ENCODE results near the gene DCST1.

DCST1 gene

DNA sequence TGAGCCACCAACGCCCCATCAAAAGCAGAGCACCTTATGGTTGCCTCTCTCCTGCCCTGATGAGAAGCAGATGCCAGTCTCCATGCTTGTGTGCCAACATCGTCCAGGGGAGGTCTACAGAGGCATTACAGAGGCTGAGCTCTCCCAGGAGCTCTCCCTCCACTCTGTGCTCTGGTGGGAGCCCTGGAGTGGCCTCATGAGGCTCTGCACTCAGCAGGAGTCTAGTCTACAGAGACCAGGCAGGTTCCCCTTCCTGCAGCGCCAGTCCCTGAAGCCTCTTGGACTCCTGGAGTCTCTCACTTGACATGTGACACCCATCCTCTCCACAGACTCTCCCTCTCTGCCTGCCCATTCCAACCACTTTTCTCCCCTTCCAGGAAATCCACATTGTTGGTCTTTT lies 3.4 kb downstream of the DCST1 start:
- no peak for DNase-seq

DNA sequence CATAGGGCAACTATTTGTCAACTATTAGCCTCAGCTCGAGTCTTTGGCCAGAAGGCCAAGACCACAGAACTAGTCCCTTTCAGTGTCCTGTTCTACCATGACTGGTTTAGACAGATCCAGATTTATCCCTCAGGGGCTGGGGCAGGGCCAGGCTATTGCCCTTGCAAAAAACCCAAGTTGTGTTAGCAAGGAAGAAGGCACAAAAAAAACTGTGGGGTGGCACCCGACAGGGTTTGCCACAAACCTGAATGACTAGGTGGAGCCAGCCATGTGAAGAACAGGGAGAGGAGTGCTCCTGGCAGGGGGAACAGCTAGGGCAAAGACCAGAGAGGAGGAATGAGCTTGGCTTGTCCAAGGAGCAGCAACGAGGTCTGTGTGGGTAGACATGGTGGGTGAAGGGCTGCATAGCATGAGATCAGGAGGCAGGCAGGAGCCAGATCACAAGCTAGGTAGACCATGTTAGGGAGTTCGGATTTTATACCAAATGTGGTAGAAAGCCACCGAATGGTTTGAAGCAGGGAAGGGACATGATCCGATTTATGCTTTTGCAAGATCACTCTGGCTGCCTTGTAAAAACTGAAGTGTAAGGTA lies 4.3 kb downstream of the DCST1 start:
- no peak for DNase-seq

DNA sequence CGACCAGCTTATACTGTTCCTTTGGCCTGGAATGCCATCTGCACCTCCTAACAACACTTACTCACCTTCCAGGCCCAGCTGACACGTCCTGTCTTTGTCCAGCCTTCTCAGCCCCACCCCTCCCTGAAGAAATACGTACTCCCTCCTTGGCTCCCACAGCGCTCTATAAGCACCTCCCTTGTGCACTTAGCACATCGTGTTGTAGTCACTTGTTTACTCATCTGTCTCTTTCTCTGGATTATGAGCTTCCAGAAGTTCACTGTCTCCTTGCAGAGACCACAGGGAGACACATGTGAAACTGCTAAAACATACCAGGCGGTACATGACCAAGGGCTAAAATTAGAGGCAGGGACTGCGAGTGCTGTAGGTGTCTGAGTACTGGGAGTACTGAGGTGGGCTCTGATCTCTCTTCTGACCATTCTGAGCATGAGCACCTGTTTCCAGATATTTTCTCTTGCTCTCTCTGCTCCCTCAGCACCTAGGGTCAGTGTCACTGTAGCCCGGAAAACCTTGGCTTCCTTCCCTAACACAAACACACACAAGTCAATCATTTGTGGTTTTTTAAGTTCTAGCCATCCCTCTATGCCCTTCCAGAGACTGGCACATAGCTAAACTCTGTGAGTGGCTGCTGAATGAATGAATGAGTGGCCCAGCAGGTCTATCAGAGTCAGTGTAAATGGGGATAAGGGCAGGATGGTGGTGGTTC lies 5.1 kb downstream of the DCST1 start:
- DNase-seq: no peak

DNA sequence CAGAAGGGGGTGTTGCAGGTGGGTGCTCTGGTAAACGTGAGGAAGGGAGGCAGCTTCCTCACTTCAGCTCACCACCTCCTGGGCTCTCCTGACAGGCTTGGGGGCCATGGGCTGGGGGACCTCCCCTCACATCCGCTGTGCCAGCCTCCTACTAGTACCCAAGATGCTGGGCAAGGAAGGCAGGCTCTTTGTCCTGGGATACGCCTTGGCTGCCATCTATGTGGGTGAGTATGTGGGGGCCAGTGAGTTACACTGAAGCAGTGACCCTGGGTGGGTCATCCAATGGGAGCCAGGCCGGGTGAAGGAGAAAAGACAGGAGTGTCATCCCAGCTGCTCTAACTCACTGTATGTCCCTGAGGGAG lies 5.7 kb downstream of the DCST1 start:
- no peak for DNase-seq

DNA sequence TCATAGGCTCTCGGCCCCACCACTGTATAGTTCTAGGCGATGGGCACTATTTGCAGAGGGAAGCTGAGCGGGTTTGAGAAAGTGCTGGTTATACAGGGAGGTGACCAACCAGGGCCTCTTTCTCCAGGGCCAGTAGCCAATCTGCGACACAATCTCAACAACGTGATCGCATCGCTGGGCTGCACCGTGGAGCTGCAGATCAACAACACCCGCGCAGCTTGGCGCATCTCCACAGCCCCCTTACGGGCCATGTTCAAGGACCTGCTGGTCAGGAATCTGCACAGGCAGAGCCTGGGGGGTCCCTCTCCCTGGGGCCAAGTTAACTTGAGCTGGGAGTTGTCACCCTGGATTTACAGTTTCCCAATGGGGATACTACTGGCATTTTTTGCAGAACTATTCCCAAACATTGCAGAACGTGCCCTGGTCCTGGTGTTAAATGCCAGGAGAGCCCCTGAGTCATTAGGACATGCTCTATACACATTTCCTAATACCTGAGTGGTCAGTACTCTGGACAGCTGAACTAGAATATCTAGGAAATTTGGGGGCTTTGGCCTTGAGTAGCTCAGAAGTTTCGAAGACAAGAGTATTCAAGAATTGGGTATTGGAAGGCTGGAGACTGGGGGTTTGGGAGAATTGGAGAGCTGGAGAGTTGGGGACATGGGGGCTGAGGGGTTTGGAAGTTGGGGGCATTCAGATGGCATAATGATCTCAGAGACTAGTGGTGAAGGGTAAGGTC lies 6.9 kb downstream of the DCST1 start:
- no peak for DNase-seq

DNA sequence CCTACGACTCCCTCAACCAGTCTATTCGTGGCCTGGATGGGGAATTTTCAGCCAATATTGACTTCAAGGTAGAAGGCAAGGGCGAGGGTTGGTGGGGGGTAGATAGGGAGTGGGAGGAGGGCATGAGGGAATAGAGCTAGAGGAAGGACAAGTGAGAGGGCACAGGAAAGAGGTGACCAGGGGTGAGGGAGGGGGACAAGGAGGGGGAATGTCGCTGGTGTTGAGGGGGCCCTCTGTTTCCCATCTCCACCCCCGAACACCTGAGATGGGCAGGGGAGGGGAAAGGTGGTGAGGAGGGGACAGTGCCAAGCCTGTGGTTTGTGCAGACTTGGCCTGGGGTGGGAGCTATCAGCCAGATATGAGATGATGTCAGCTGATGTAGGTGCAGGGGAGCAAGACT lies 9.2 kb downstream of the DCST1 start:
- no peak for DNase-seq

DNA sequence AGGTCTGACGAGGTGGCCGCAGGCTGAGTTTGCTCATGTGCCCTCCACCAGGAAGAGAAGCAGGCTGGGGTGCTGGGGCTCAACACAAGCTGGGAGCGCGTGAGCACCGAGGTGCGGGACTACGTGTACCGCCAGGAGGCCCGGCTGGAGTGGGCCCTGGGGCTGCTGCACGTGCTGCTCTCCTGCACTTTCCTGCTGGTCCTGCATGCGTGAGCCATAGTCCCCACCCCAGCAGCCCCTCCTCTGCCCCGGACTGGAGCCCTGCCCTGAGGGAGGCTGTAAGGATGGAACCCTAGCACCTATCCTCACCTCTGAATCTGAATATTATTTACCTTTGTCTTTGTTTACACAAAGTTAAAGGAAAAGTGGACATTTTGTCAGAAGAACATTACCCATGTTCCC lies 9.7 kb downstream of the DCST1 start:
- no peak for DNase-seq

DNA sequence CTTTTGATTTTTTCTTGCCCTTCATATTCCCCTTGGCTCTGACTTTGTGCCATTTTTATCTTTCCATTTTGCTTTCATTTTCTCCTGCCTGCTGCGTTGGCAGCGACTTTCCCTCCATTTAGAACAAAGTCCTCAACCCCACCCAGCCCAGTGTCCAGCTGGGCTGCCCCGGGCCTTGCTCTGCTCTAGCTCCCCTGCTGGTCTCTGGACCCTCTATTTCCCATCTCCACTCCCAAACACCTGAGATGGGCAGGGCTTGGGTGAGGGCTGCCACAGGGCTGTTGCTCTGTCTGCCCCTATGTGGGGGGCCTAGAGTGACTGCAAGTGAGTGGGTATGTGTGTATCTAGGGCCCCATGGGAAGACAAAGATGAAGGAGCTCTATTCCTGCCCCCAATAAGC lies 10.2 kb downstream of the DCST1 start:
- no peak for DNase-seq

DNA sequence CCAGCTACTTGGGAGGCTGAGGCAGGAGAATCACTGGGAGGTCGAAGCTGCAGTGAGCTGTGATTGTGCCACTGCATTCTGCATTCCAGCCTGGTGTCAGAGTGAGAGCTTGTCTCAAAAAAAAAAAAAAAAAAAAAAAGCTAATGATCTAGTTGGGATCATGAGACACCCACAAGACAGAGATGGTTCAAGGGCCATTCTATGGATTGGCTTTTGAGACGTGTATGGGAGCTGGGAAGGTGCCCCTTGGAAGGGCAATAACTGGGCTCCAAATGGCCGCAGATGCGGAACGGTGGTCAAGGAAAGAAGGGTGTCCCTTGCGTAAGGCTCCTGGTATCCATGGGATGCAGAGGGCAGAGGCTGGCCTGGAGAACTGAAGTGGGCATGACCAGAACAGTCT lies 10.7 kb downstream of the DCST1 start:
- DNase-seq: no peak

DNA sequence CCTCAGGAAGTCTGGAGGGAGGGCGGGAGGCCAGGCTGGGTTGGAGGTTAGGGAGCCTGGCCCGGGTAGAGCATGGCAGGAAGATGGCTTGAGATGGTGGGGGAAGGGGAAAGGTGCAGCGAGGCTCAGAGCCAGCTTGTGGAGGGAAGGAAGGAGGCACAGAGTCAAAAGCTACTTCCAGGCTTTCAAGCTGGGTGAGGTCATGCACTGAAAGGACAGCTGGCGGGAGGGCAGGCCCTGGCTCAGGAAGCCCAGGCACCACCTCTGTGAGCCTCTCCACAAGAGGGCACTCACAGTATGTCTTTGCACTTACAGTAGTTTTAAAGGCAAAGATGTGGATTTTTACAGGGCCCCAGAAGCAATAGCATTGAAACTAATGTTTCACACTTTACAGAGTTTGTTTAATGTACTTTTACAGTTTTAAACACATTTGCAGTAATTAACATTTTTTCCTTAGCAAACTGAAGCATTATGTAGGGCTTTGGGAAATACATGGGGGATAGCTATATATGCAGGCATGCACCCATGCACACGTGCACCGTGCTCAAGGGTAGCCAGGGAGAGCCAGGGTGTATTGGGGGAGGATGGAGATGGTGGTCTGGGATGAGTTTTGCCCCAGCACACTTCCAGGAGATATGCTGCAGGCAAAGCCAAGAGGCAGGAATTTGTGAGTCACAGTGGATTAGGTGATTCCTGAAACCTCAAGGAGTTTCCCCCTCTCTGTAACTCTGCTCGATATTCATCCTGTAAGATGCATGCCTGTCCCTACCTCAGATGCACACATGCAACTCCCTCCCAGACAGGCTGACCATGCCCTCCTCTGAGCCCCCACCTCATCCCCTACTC lies 11.4 kb downstream of the DCST1 start:
- peak; percentile 56 for DNase-seq

DNA sequence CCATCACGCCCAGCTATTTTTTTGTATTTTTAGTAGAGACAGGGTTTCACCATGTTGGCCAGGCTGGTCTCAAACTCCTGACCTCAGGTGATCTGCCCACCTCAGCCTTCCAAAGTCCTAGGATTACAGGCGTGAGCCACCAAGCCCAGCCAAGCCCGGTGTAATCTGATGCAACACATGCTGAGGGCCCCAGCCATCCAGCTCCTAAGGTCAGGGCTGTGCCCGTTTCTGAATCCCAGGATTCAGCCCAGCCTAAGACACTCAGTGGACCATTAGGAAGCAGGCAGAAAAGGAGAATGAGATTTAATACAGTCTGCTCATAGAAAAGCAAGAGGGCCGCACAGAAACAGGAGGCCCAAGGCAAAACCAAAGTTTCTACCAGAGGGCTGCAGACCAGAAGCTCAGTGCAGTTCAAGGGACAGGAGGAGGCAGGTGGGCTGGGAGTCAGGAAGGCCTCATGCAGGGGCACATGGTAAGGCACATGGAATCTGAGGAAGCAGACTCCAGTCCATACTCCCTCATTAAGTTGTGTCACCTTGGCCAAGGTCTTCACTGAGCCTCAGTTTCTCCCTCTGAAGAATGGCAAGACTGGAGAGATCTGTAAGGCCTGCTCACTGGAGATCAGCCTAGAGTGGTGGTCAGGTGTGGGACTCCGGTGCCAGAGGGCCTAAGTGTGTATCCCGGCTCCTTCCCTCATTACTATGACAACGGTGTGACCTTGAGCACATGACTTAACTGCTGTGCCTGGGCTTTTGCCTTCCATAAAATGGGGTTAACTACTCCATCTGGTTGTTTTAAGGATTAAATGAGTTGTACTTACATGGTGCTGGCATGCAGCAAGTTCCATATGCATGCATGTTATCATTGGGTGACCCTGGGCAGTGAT lies 15.1 kb downstream of the DCST1 start:
- no peak for DNase-seq

DNA sequence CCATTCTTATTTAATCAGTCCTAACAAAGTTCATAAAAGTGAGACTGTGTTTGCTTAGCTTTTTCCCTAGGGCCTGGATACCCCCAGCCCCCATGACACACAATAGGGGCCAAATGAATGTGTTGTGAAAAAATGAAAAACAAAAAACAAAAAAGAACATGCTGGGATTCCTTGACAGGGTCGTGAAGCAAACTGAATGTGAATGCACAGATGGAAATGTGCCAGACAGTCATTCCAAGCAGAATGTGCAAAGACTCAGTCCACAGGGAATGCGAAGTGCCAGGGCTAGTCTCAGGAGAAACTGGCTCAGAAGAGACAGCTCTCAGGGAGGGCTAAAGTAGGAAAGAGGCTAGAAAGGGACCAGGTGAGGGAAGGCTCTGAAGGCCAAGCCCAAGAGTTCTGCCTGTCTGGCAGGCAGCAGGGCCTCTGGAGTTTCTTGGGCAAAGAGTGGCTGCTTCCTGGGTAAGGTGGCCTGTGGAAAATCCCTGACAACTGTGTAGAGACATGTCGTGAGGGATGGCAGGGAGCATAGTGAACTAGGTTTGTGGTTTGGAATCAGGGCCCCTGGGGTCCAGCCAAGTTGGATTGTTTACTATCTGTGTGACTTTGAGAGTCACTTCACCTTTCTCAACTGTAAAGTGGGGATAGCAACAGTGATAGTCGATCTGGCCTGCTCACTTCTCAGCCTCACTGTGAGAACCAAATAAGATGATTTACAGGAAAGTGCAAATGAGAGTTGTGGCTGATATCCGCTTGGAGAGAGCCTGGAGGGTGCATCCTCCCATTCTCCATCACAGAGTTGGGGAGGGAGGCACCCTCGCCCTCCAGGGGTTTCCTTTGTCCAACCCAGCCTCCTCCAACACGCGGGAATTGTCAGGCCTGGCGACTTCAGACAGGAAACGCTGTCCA lies 16.3 kb downstream of the DCST1 start:
- DNase-seq: no peak

DNA sequence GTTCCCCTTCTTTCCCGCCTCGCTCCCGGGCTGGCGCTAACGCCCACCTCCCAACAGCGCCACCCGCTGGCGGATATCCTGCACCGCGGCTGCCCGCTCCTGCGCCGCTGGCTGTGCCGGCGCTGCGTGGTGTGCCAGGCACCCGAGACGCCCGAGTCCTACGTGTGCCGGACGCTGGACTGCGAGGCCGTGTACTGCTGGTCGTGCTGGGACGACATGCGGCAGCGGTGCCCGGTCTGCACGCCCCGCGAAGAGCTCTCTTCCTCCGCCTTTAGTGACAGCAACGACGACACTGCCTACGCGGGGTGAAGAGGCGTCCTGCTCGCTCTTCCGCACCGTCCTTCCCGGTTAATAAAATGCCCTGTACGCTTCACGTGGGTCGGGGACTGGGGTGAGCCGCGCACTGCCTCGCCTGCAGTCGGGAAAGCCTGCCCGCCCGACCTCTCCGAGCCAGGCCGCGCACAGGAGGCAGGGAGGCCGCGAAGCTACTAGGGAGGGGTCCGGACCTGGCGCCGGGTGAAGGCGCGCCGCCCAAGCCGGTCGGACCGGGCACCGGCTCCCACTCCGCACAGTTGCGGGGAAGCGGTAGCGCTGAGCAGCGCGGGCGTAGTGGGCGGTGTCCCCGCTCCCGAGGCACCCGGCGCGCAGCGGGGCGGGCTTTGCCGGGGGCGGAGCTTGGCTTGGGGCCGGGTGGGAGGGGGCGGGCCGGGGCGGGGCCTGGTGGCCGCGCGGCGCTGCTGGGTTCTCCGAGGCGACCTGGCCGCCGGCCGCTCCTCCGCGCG lies 17.1 kb downstream of the DCST1 start, which contains the start of gene ADAM15:
Gene ADAM15, plus strand, starts transcription at position 757 of the 782 bp plus-strand sequence. CDS start 71 bp downstream, outside the sequence.
- peak; percentile 86 for DNase-seq

DNA sequence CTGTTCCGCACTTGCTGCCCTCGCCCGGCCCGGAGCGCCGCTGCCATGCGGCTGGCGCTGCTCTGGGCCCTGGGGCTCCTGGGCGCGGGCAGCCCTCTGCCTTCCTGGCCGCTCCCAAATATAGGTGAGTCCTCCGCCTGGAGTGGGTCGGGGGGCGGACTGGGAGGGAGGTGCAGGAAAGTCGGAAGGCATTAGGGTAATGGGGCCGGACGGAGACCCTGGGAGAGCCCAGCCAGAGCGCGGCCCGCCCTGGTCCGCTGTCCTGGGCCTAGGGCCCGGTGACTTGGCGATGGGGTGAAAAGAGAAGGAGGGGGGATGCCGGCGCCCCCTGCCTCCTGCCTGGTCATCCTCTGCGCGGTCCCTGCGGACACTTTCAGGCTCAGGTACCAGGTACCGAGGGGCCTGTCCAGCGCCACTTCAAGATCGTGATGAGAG lies 17.7 kb downstream of the DCST1 start:
- DNase-seq: peak; percentile 56

DNA sequence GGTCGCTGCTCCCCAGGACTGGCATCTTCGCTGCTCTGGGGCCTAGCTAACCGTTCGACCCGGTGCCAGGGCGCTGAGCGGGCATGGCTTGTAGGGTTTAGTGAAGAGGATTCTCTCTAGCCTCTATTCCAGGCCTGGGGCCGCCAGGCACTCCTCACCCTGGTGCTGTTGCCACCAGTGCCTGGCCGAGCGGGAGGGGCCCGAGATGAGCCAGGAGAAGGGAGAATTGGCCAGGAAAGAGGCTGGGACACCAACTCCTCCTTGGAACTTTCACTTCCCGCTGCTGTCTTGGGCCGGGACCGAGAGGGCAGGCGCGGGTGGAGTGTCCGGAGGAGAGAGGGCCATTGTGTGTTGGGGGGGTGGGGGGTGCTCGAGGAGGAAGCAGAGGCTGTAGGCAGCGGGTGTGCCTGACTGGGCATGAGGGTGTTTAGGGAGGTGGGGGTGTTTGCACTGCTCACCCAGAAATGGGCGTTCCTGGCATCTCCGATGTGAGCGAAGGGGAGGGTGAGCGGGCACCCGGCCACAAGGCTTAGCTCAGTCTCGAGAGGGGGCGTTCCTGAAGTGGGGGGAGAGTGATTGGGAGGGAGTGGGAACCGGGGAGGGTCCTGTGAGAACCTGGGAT lies 18.3 kb downstream of the DCST1 start:
- DNase-seq: peak; percentile 50

DNA sequence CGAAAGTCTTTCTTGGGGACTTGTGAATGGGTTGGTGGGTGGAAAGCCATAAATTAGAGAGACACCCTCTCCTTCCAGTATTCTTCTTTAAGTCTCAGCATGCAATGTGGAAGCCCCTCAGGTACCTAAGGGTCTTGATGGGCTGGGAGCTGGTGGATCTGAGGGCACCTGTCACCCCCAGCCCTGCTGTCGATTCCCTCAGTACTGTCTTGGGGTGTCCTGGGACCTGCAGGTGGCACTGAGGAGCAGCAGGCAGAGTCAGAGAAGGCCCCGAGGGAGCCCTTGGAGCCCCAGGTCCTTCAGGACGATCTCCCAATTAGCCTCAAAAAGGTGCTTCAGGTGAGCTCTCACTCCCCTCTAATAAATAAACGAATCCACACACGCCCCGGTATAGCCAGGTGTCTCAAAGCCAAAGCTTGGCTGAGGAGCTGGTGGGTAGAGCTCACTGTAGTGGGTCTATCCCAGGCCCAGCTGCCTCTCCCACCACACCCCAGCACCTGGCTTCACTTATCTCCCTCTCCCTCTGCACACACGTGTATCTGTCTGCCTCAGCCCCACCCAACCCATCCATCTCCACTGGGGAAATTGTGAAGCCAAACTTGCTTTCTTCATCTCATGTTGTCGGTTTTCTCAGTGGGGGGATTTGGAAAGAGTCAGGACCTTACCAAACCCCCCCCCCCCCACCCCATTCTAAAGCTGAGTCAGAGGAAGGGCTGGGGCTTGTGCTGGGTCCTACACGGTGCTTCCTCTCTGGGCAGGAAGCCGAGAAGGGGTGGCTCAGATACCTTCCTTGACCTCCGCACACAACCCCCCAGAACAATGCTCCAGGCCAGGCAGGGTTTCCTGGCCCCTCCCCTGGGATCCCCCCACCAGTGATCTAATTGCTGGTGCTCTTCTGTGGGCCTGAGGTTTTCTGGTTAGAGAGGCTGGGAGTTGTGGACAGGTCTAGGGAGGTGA lies 19.1 kb downstream of the DCST1 start:
- peak; percentile 49 for DNase-seq

DNA sequence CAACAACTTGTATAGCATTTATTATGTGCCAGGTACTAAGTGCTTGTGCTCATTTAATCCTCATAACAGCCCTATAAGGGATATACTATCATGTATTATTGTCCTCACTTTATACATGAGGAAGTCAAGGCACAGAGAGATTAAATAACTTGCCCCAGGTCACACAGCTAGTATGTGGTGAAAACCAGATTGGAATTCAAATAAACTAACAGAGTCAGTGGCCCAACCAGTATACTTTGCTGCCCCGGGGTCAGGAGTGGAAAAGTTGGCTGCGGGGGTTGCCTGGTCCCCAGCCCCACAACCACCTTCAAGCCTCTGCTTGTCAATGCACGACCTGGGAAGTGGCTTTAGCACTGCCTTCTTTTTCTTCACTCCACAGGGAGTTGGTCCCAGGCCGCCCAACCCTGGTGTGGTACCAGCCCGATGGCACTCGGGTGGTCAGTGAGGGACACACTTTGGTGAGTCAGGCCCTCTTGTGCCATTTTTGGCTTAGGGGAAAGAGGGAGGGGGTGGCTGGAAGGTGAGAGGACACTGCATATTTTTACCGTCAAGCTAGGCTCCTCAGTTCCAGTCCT lies 20.0 kb downstream of the DCST1 start:
- DNase-seq: no peak

DNA sequence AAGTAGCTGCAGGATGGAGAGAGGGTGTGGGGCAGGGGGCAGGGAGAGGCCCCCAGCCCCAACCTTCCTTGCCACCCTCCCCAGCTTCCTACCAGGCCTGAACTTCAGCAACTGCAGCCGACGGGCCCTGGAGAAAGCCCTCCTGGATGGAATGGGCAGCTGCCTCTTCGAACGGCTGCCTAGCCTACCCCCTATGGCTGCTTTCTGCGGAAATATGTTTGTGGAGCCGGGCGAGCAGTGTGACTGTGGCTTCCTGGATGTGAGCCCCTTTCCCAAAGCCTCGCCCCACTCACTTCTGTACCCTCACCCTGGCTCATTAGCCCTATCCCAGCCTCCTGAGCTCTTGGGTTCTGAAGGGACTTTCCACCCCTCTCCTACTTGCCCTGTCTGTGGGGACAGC lies 23.5 kb downstream of the DCST1 start:
- DNase-seq: no peak
